K562 (cell line): ENCODE results near the gene MOGAT2. TPM values are rescaled to one million over a fixed set of nuclear protein-coding genes. Genes with fewer than 3 reads are reported as not detected.

ENCODE experiments used
- ATAC-seq: fragments of 200-7000 bp; cut with Tn5 transposase; 3 replicates; pipeline ENCODE4 v1.9.1; 2020; ENCODE audit warnings: moderate library complexity
- BruUV-seq: library from RNA; stranded (reverse); fragments of 400-500 nt; replicated peaks from 2 replicates; lab custom pipeline; 2021; lab: Mats Ljungman, UMichigan
- CTCF ChIA-PET: fragments of 300-600 bp; formaldehyde crosslinking; extraction: SDS; loops from one replicate; lab custom pipeline; 2021; ENCODE audit warnings: low intra/inter-chr PET ratio; lab: Yijun Ruan, JAX
- POLR2A ChIA-PET: fragments of 300-600, 350-650 bp; sonication (Branson Sonifier 250); formaldehyde crosslinking; extraction: SDS; loops from one replicate; lab custom pipeline; 2021; ENCODE audit warnings: antibody characterized with exemption, inconsistent platforms; lab: Yijun Ruan, JAX
- DNase-seq, 4 experiments: peaks; one replicate each; pipeline versions ENCODE4 v3.0.0 to v3.0.0-alpha.2; 2011 to 2018; ENCODE audit warnings: low spot score in 3 of 4, mixed read lengths in 3 of 4; ENCODE audit errors: extremely low read depth in 1 of 4
- FAIRE-seq: peaks from 2 replicates; lab custom pipeline; 2011; peaks lifted over from hg19 to GRCh38; lab: Jason Lieb, UNC
- H2AFZ ChIP-seq: 2 replicates; pipeline ENCODE4 v1.6.0; 2011; ENCODE audit warnings: low read depth, low read length, control low read depth, inconsistent platforms
- H3K27ac ChIP-seq: fragments of 200-600 bp; 3 replicates; pipeline ENCODE4 v1.8.0; 2011; ENCODE audit warnings: low read depth, mild to moderate bottlenecking, control low read depth, inconsistent platforms, low read length, moderate library complexity, mixed read lengths; ENCODE audit errors: extremely low read depth
- H3K27me3 ChIP-seq, 2 experiments: fragments of 300-600 bp in 1 of 2; 2 replicates in 1 of 2; 3 replicates in 1 of 2; pipeline versions ENCODE4 v1.6.0 to v1.8.0; 2011; ENCODE audit warnings: inconsistent platforms in 2 of 2, low read length in 2 of 2, mild to moderate bottlenecking in 1 of 2, mixed read lengths in 1 of 2, moderate library complexity in 1 of 2; ENCODE audit not compliant: control insufficient read depth in 2 of 2, insufficient read depth in 2 of 2
- H3K36me3 ChIP-seq: fragments of 300-600 bp; 3 replicates; pipeline ENCODE4 v1.8.0; 2011; ENCODE audit warnings: mild to moderate bottlenecking, low read length, inconsistent platforms; ENCODE audit not compliant: control insufficient read depth, insufficient read depth
- H3K4me1 ChIP-seq, 2 experiments: fragments of 200-600 bp in 1 of 2; replicated peaks in 1 of 2; 2 replicates in 1 of 2; 3 replicates in 1 of 2; pipeline versions ENCODE4 v1.5.1 to v1.8.0; 2011; ENCODE audit warnings: inconsistent platforms in 2 of 2, low read length in 2 of 2, mild to moderate bottlenecking in 1 of 2, mixed read lengths in 1 of 2, moderate library complexity in 1 of 2; ENCODE audit not compliant: control insufficient read depth in 2 of 2, insufficient read depth in 2 of 2
- H3K4me2 ChIP-seq: 2 replicates; pipeline ENCODE4 v1.6.1; 2011; ENCODE audit warnings: low read length, control low read depth, inconsistent platforms, mixed read lengths; ENCODE audit not compliant: insufficient read depth
- H3K4me3 ChIP-seq: fragments of 200-600 bp; sonication (generic), shearing (Covaris generic); 2 replicates; pipeline ENCODE4 v1.5.1; 2016; ENCODE audit warnings: control low read depth, inconsistent platforms
- H3K79me2 ChIP-seq: fragments of 200-600 bp; 3 replicates; pipeline ENCODE4 v1.8.0; 2011; ENCODE audit warnings: low read length, inconsistent platforms; ENCODE audit not compliant: control insufficient read depth, insufficient read depth
- H3K9ac ChIP-seq, 2 experiments: 2 replicates each; pipeline versions ENCODE4 v1.6.0 to v1.6.1; 2011; ENCODE audit warnings: low read depth in 2 of 2, low read length in 2 of 2, control low read depth in 1 of 2, inconsistent platforms in 1 of 2, mild to moderate bottlenecking in 1 of 2, mixed read lengths in 1 of 2; ENCODE audit not compliant: insufficient read depth in 1 of 2
- H3K9me1 ChIP-seq: one replicate; pipeline ENCODE4 v1.6.0; 2011; ENCODE audit warnings: inconsistent platforms, mild to moderate bottlenecking, low read length, moderate library complexity; ENCODE audit not compliant: control insufficient read depth, insufficient read depth
- H3K9me3 ChIP-seq: replicated peaks from 2 replicates; pipeline ENCODE4 v1.5.1; 2011; ENCODE audit warnings: low read depth, low read length, inconsistent platforms; ENCODE audit not compliant: control insufficient read depth, insufficient read depth
- H4K20me1 ChIP-seq: replicated peaks from 2 replicates; pipeline ENCODE4 v1.6.1; 2011; ENCODE audit warnings: low read length, inconsistent platforms, mixed read lengths; ENCODE audit not compliant: control insufficient read depth, insufficient read depth
- CCNT2 ChIP-seq: IDR thresholded peaks from 2 replicates; pipeline ENCODE4 v1.6.1; 2011; ENCODE audit warnings: borderline replicate concordance, low read depth, mild to moderate bottlenecking, moderate library complexity, mixed read lengths, low read length; ENCODE audit not compliant: insufficient read length; ENCODE audit errors: extremely low read depth
- FOSL1 ChIP-seq: fragments of 200-800 bp; sonication (Bioruptor generic); conservative IDR thresholded peaks from 2 replicates; pipeline ENCODE4 v1.6.1; 2016; ENCODE audit warnings: missing genetic modification characterization, missing compliant biosample characterization
- MAFF ChIP-seq: IDR thresholded peaks from 2 replicates; pipeline ENCODE4 v1.6.1; 2012; ENCODE audit warnings: low read length, improper control_type of control experiment
- SREBF2 ChIP-seq: sonication (generic); formaldehyde crosslinking; IDR thresholded peaks from 2 replicates; pipeline ENCODE4 v1.4.0; 2020; ENCODE audit warnings: mild to moderate bottlenecking, missing genetic modification reagents
- SRF ChIP-seq, 2 experiments: fragments of 250-450, 450-650 bp in 1 of 2; sonication (Bioruptor Pico) in 1 of 2; sonication (generic) in 1 of 2; formaldehyde crosslinking; IDR thresholded peaks; 2 replicates each; pipeline versions ENCODE4 v1.5.0 to v1.5.1; 2020 to 2022; ENCODE audit warnings: mild to moderate bottlenecking in 1 of 2, missing genetic modification reagents in 1 of 2
- ZNF184 ChIP-seq: sonication (generic); formaldehyde crosslinking; IDR thresholded peaks from 2 replicates; pipeline ENCODE4 v1.5.0; 2020; ENCODE audit warnings: missing genetic modification reagents
- ZNF316 ChIP-seq: fragments of 450-650 bp; IDR thresholded peaks from 2 replicates; pipeline ENCODE4 v1.6.1; 2016
- WGBS: fragments of 100-300 bp; shearing (Covaris generic); methylation state at CpG from one replicate; pipeline ENCODE4 v1.1.6; 2016; ENCODE audit warnings: low coverage, mixed read lengths; ENCODE audit not compliant: insufficient coverage; ENCODE audit errors: missing lambda C conversion rate; 5-methylcytosine and 5-hydroxymethylcytosine counted together
- in situ Hi-C: fragments of 300-500 bp; cut with MboI; formaldehyde crosslinking; loops from 4 replicates; pipeline ENCODE4 v1.15.0; 2018; ENCODE audit warnings: inconsistent platforms, mixed read lengths
- intact Hi-C: fragments of 100-400 bp; cut with micrococcal nuclease; formaldehyde crosslinking; loops from 2 replicates; pipeline ENCODE4 v1.14.2; 2022
- polyA plus RNA-seq, 8 experiments: library from polyadenylated mRNA; depleted of rRNA in 4 of 8; stranded (reverse) in 5 of 8; unstranded in 3 of 8; fragments of >200 nt; fragmentation: Nextera tagmentation in 2 of 8; fragmentation: Illumina TruSeq in 1 of 8; extraction: Ambion mirVana in 2 of 8; extraction: Trizol in 1 of 8; gene quantifications; 2 replicates each; pipeline versions ENCODE4 v1.2.1 to v1.2.3, GENCODE V29; 2011 to 2014; ENCODE audit warnings: inconsistent platforms in 1 of 8, missing spikeins in 1 of 8
- total RNA-seq, 7 experiments: library from RNA; depleted of rRNA in 6 of 7; stranded (reverse); fragments of >200 nt in 6 of 7; fragmentation: Illumina TruSeq in 2 of 7; extraction: Trizol in 2 of 7; gene quantifications; 2 replicates each; pipeline versions ENCODE4 v1.2.1 to v1.2.3, GENCODE V29; 2011 to 2021; ENCODE audit warnings: low replicate concordance in 1 of 7
- TF ChIP-seq, protein P1 (sequence below), 2 experiments: fragments of 450-650 bp in 1 of 2; sonication (generic) in 1 of 2; formaldehyde crosslinking in 1 of 2; IDR thresholded peaks in 1 of 2; conservative IDR thresholded peaks in 1 of 2; 2 replicates each; pipeline versions ENCODE4 v1.6.1 to v1.8.1; 2016 to 2023; ENCODE audit warnings: mild to moderate bottlenecking in 2 of 2, moderate library complexity in 2 of 2, inconsistent platforms in 1 of 2, missing genetic modification reagents in 1 of 2
- TF ChIP-seq, protein P2 (sequence below): fragments of 250-450 bp; sonication (Bioruptor Pico); IDR thresholded peaks from 2 replicates; pipeline ENCODE4 v1.4.0; 2020; ENCODE audit warnings: mild to moderate bottlenecking, moderate library complexity, borderline replicate concordance
- TF ChIP-seq, protein P3 (sequence below): sonication (generic); formaldehyde crosslinking; IDR thresholded peaks from 2 replicates; pipeline ENCODE4 v1.9.0; 2022; ENCODE audit warnings: mild to moderate bottlenecking, missing genetic modification reagents

MOGAT2 gene
- total and polyA plus RNA-seq, 9 of the 15 experiments (the other 6 are each of a cell fraction or from before 2014, with no cell fraction given): 0.09 TPM; not detected in 7

DNA sequence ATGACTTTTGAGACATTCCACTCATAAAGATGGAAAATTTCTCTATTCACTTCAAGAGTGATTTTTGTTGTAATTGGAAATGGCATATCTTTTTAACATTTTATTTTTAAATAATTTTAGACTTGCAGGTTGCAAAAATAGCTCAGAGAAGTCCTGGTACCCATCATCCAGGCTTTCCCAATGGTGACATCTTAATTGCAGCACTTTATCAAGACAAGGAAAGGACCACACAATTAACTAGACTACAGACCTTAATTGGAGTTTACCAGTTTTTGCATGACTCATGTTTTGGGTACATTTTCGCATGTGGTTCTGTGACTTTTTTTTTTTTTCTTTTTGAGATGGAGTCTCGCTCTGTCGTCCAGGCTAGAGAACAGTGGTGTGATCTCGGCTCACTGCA, 25.8 kb upstream of the MOGAT2 start:
- in situ Hi-C loops (no loop called here), intact Hi-C loops (no loop called here)
- Histone ChIP-seq H3K4me3 (no peak overlapping the region), H3K4me1 (peaks cover 0 to 17% of the 10 kb centered on the region in 2 experiments; a peak in 3 of 5 replicates), H2AFZ (no peak overlapping the region), H3K4me2 (no peak overlapping the region), H3K79me2 (no peaks in the 10 kb centered on the region), H3K9ac (no peak overlapping the region), H3K27ac (no peak overlapping the region), H3K9me1 (no peaks in the 10 kb centered on the region), H3K9me3 (no peaks in the 10 kb centered on the region), H4K20me1 (no peaks in the 10 kb centered on the region), H3K36me3 (no peaks in the 10 kb centered on the region), H3K27me3 (peaks cover 0 to 8% of the 10 kb centered on the region in 2 experiments; a peak in 2 of 5 replicates)
- no TSS peak for BruUV-seq
- CTCF ChIA-PET: no interaction called here
- WGBS: 43% methylated on average over 4 of the region's 4 CpGs
- POLR2A ChIA-PET: no interaction called here
- no peak for DNase-seq
- FAIRE-seq: no peak
- TF ChIP-seq ZNF316: no peak
- TF ChIP-seq, protein P1, sequence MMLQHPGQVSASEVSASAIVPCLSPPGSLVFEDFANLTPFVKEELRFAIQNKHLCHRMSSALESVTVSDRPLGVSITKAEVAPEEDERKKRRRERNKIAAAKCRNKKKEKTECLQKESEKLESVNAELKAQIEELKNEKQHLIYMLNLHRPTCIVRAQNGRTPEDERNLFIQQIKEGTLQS (IDR thresholded peaks at IDR 0.05): 0 out of 2 replicates have a peak, but pooled peaks have one; percentile 25
- TF ChIP-seq, protein P1 (CRISPR knock-in tag; conservative IDR thresholded peaks at IDR 0.05): no peak
- no peak for TF ChIP-seq MAFF
- TF ChIP-seq FOSL1 (tag): 0 out of 2 replicates have a peak, but pooled peaks have one; percentile 14
- TF ChIP-seq, protein P2, sequence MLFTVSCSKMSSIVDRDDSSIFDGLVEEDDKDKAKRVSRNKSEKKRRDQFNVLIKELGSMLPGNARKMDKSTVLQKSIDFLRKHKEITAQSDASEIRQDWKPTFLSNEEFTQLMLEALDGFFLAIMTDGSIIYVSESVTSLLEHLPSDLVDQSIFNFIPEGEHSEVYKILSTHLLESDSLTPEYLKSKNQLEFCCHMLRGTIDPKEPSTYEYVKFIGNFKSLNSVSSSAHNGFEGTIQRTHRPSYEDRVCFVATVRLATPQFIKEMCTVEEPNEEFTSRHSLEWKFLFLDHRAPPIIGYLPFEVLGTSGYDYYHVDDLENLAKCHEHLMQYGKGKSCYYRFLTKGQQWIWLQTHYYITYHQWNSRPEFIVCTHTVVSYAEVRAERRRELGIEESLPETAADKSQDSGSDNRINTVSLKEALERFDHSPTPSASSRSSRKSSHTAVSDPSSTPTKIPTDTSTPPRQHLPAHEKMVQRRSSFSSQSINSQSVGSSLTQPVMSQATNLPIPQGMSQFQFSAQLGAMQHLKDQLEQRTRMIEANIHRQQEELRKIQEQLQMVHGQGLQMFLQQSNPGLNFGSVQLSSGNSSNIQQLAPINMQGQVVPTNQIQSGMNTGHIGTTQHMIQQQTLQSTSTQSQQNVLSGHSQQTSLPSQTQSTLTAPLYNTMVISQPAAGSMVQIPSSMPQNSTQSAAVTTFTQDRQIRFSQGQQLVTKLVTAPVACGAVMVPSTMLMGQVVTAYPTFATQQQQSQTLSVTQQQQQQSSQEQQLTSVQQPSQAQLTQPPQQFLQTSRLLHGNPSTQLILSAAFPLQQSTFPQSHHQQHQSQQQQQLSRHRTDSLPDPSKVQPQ (CRISPR knock-in tag): no peak
- no peak for TF ChIP-seq SRF (CRISPR knock-in tag; IDR thresholded peaks at IDR 0.05)
- TF ChIP-seq ZNF184 (CRISPR knock-in tag): no peak
- no peak for TF ChIP-seq CCNT2
- TF ChIP-seq, protein P3, sequence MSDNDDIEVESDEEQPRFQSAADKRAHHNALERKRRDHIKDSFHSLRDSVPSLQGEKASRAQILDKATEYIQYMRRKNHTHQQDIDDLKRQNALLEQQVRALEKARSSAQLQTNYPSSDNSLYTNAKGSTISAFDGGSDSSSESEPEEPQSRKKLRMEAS (CRISPR knock-in tag): no peak
- TF ChIP-seq SREBF2: no peak
- ATAC-seq: no peak
